Hepatocyte (in vitro differentiated cells): ENCODE data around the gene SERPINH1. TPM values are rescaled to one million over a fixed set of nuclear protein-coding genes. Genes with fewer than 3 reads are reported as not detected.

ENCODE experiments used
- DNase-seq: peaks from one replicate; pipeline ENCODE4 v3.0.0-alpha.2; 2016; ENCODE audit warnings: low spot score
- H2AFZ ChIP-seq: fragments of 200-600 bp; sonication (generic); 2 replicates; pipeline ENCODE4 v1.6.0; 2016; ENCODE audit warnings: antibody characterized with exemption, mild to moderate bottlenecking
- H3K27ac ChIP-seq: fragments of 200-600 bp; sonication (generic); 2 replicates; pipeline ENCODE4 v1.5.1; 2016; ENCODE audit warnings: mild to moderate bottlenecking
- H3K27me3 ChIP-seq: fragments of 200-600 bp; sonication (generic); 2 replicates; pipeline ENCODE4 v1.6.1; 2016
- H3K36me3 ChIP-seq: fragments of 200-600 bp; sonication (generic); replicated peaks from 2 replicates; pipeline ENCODE4 v1.5.1; 2016; ENCODE audit warnings: low read depth; ENCODE audit not compliant: insufficient read depth
- H3K4me1 ChIP-seq: fragments of 200-600 bp; sonication (generic); 2 replicates; pipeline ENCODE4 v1.5.1; 2016; ENCODE audit warnings: mild to moderate bottlenecking, moderate library complexity; ENCODE audit not compliant: insufficient read depth
- H3K4me2 ChIP-seq: fragments of 200-600 bp; sonication (generic); 2 replicates; pipeline ENCODE4 v1.6.0; 2016
- H3K4me3 ChIP-seq: fragments of 200-600 bp; sonication (generic); 2 replicates; pipeline ENCODE4 v1.5.1; 2016; ENCODE audit warnings: mild to moderate bottlenecking
- H3K79me2 ChIP-seq: fragments of 200-600 bp; sonication (generic); 2 replicates; pipeline ENCODE4 v1.6.0; 2017; ENCODE audit warnings: mild to moderate bottlenecking
- H3K9me2 ChIP-seq: fragments of 200-600 bp; sonication (generic); replicated peaks from 2 replicates; pipeline ENCODE4 v1.6.0; 2017; ENCODE audit warnings: mild to moderate bottlenecking; ENCODE audit not compliant: insufficient read depth
- H3K9me3 ChIP-seq: fragments of 200-600 bp; sonication (generic); 2 replicates; pipeline ENCODE4 v1.5.1; 2016; ENCODE audit warnings: low read depth, mild to moderate bottlenecking
- H4K20me1 ChIP-seq: fragments of 200-600 bp; sonication (generic); 2 replicates; pipeline ENCODE4 v1.6.0; 2016; ENCODE audit warnings: mild to moderate bottlenecking; ENCODE audit not compliant: insufficient read depth, poor library complexity, severe bottlenecking
- CTCF ChIP-seq: fragments of 200-600 bp; sonication (generic); IDR thresholded peaks from 2 replicates; pipeline ENCODE4 v1.5.1; 2016; ENCODE audit warnings: antibody characterized with exemption, mild to moderate bottlenecking; ENCODE audit not compliant: poor library complexity
- EZH2 ChIP-seq: fragments of 200-600 bp; sonication (generic); IDR thresholded peaks from 2 replicates; pipeline ENCODE4 v1.6.1; 2016; ENCODE audit warnings: antibody characterized with exemption, mild to moderate bottlenecking, borderline replicate concordance
- EZH2phosphoT487 ChIP-seq: fragments of 200-600 bp; sonication (generic); IDR thresholded peaks from one replicate; pipeline ENCODE4 v1.6.1; 2018; ENCODE audit warnings: antibody characterized with exemption, mild to moderate bottlenecking, low read depth, moderate library complexity; ENCODE audit not compliant: unreplicated experiment, severe bottlenecking
- WGBS: methylation state at CpG from one replicate; pipeline ENCODE4 v1.1.6; 2016; ENCODE audit warnings: low lambda C conversion rate; ENCODE audit errors: missing lambda C conversion rate; 5-methylcytosine and 5-hydroxymethylcytosine counted together
- polyA plus RNA-seq: library from polyadenylated mRNA; unstranded; fragments of >200 nt; fragmentation: Nextera tagmentation; extraction: Ambion mirVana; gene quantifications from 2 replicates; pipeline ENCODE4 v1.2.1, GENCODE V29; 2016
- total RNA-seq: library from RNA; depleted of rRNA; stranded (reverse); fragments of >200 nt; gene quantifications from 2 replicates; pipeline ENCODE4 v1.2.3, GENCODE V29; 2014

Gene SERPINH1
- total and polyA plus RNA-seq, 2 experiments from 2014 or later: 479 to 805 TPM

GRCh38 chr11:75518771-75519653 lies 43.0 kb upstream of the SERPINH1 start:
- Histone ChIP-seq H3K4me2 (no peak overlapping the region), H3K4me1 (no peaks in the 10 kb centered on the region)
- 63% methylated on average over 9 of the region's 9 CpGs for WGBS

GRCh38 chr11:75520688-75521087 lies 41.4 kb upstream of the SERPINH1 start:
- DNase-seq: no peak
- H3K36me3 ChIP-seq: no peaks in the 10 kb centered on the region
- no peak for TF ChIP-seq EZH2phosphoT487
- no peak for TF ChIP-seq CTCF
- TF ChIP-seq EZH2: no peak
- H3K9me3 ChIP-seq: no peaks in the 10 kb centered on the region
- no peak overlapping the region for H3K4me2 ChIP-seq
- H3K9me2 ChIP-seq: no peaks in the 10 kb centered on the region
- no peak overlapping the region for H2AFZ ChIP-seq
- no peak overlapping the region for H3K4me3 ChIP-seq
- peaks cover 17% of the 10 kb centered on the region for H3K27me3 ChIP-seq
- no peak overlapping the region for H3K27ac ChIP-seq
- WGBS: 98% methylated on average over 7 of the region's 7 CpGs
- no peaks in the 10 kb centered on the region for H3K79me2 ChIP-seq
- peaks cover 6% of the 10 kb centered on the region for H3K4me1 ChIP-seq
- no peaks in the 10 kb centered on the region for H4K20me1 ChIP-seq

More at GRCh38 chr11:75518771-75519653, 43.0 kb upstream of the SERPINH1 start:
- Histone ChIP-seq H3K9me2 (no peaks in the 10 kb centered on the region), H3K9me3 (no peaks in the 10 kb centered on the region), H2AFZ (no peak overlapping the region), H4K20me1 (no peaks in the 10 kb centered on the region), H3K27me3 (peaks cover 3% of the 10 kb centered on the region), H3K4me3 (no peak overlapping the region), H3K36me3 (no peaks in the 10 kb centered on the region), H3K27ac (no peak overlapping the region), H3K79me2 (no peaks in the 10 kb centered on the region)
- TF ChIP-seq CTCF (no peak), EZH2 (no peak)
- no peak for DNase-seq

GRCh38 chr11:75522286-75523044 lies 39.6 kb upstream of the SERPINH1 start:
- Histone ChIP-seq H3K4me3 (no peak overlapping the region), H3K79me2 (no peaks in the 10 kb centered on the region), H3K4me1 (peaks cover 10% of the 10 kb centered on the region), H3K27ac (no peak overlapping the region), H3K27me3 (peaks cover 17% of the 10 kb centered on the region), H3K9me3 (no peaks in the 10 kb centered on the region), H3K4me2 (no peak overlapping the region), H4K20me1 (no peaks in the 10 kb centered on the region), H3K9me2 (no peaks in the 10 kb centered on the region), H3K36me3 (no peaks in the 10 kb centered on the region), H2AFZ (no peak overlapping the region)
- WGBS: 91% methylated on average over 7 of the region's 7 CpGs
- no peak for DNase-seq
- no peak for TF ChIP-seq EZH2phosphoT487
- no peak for TF ChIP-seq EZH2
- no peak for TF ChIP-seq CTCF
